ENCODE measurements around the gene LRRC56. TPM values are rescaled to one million over a fixed set of nuclear protein-coding genes. Genes with fewer than 3 reads are reported as not detected.

Gene LRRC56
- total and polyA plus RNA-seq, 2 of the 13 experiments (the other 11 are each of a cell fraction or from before 2014, with no cell fraction given): 0.11 to 0.29 TPM

DNA sequence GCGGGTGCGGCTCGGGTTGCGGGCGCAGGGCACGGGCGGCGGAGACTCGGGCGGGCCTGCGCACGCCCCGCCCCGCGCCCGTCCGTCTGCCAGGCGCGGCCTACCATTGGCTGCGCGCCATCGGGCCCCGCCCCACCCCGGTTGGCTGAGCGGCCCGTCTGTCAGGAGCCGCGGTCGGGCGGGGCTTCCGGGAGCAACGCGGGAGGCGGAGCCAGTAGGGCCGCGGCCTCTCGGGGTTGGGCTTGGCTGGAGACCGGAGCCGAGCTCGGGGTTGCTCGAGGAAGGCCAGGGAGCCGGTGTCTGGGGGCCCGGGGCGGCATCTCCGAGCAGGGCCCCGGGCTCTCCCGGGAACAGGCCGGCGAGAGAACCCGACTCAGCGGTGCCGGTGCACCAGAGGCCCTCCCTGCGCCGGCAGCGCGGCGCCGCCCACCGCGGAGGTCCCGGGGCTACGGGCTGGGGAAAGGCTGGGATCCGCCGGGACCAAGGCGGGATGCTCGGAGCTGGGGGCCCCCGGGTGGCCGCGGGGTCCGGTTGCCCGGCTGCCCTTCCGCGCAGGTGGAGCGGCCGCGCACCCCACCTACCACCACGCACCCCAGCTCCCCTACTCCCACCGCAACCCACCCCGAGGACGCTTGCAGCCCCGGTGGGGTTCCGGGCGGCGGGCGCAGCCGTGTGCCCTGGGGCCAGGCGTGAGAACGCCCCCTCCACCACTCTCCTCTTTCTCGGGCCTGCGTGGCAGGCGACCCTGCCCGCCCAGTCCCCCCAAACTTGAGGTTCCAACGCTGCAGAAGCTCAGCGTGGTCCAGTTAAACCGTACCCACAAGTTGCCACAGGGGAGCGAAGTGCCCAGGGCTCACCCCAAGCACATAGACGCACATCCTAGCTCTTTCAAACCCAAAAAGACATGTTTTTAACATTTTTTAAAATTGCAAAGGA lies 1.5 kb upstream of the LRRC56 start, which contains the start of gene HRAS (continued):
- no peak for TF ChIP-seq HNRNPL (IDR thresholded peaks at IDR 0.05; ENCODE audit: low read depth, low read length)
- TF ChIP-seq DNMT3B (CRISPR knock-in tag; conservative IDR thresholded peaks at IDR 0.05): no peak
- no peak for TF ChIP-seq ZNF605 (CRISPR knock-in tag; IDR thresholded peaks at IDR 0.05)
- TF ChIP-seq, protein P1, sequence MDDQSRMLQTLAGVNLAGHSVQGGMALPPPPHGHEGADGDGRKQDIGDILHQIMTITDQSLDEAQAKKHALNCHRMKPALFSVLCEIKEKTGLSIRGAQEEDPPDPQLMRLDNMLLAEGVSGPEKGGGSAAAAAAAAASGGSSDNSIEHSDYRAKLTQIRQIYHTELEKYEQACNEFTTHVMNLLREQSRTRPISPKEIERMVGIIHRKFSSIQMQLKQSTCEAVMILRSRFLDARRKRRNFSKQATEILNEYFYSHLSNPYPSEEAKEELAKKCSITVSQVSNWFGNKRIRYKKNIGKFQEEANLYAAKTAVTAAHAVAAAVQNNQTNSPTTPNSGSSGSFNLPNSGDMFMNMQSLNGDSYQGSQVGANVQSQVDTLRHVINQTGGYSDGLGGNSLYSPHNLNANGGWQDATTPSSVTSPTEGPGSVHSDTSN (CRISPR knock-in tag; IDR thresholded peaks at IDR 0.05; ENCODE audit: borderline replicate concordance): peak; percentile 90; the same call in 1 of the 2 replicates
- no peak for TF ChIP-seq SP1 (IDR thresholded peaks at IDR 0.05)
- peak; percentile 70 for TF ChIP-seq SP1 (CRISPR knock-in tag; IDR thresholded peaks at IDR 0.05)
- peak; percentile 83 for TF ChIP-seq SRSF1 (optimal IDR thresholded peaks at IDR 0.05; ENCODE audit: low read depth, low read length)
- TF ChIP-seq, protein P2, sequence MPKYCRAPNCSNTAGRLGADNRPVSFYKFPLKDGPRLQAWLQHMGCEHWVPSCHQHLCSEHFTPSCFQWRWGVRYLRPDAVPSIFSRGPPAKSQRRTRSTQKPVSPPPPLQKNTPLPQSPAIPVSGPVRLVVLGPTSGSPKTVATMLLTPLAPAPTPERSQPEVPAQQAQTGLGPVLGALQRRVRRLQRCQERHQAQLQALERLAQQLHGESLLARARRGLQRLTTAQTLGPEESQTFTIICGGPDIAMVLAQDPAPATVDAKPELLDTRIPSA (CRISPR knock-in tag; IDR thresholded peaks at IDR 0.05; ENCODE audit: borderline replicate concordance): no peak
- peak; percentile 40; the same call in 1 of the 2 replicates for TF ChIP-seq TBX2 (CRISPR knock-in tag; IDR thresholded peaks at IDR 0.05; ENCODE audit: borderline replicate concordance)
- no peak for TF ChIP-seq TAF15 (IDR thresholded peaks at IDR 0.05; ENCODE audit: low read depth, low read length, poor library complexity, severe bottlenecking)
- no peak for TF ChIP-seq NFATC3 (CRISPR knock-in tag; IDR thresholded peaks at IDR 0.05)
- TF ChIP-seq ZNF232 (CRISPR knock-in tag; IDR thresholded peaks at IDR 0.05; ENCODE audit: borderline replicate concordance): 0 out of 2 replicates have a peak, but pooled peaks have one; percentile 42
- TF ChIP-seq ASH2L (IDR thresholded peaks at IDR 0.05; ENCODE audit: insufficient read length, low read depth, low read length): peak; percentile 37
- peak; percentile 85 for TF ChIP-seq ZNF563 (CRISPR knock-in tag; IDR thresholded peaks at IDR 0.05)
- no peak for TF ChIP-seq ZNF3 (CRISPR knock-in tag; IDR thresholded peaks at IDR 0.05)
- TF ChIP-seq, protein P3, sequence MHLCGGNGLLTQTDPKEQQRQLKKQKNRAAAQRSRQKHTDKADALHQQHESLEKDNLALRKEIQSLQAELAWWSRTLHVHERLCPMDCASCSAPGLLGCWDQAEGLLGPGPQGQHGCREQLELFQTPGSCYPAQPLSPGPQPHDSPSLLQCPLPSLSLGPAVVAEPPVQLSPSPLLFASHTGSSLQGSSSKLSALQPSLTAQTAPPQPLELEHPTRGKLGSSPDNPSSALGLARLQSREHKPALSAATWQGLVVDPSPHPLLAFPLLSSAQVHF (CRISPR knock-in tag; IDR thresholded peaks at IDR 0.05): no peak
- no peak for TF ChIP-seq IKZF4 (CRISPR knock-in tag; IDR thresholded peaks at IDR 0.05; ENCODE audit: borderline replicate concordance, low read depth, not compliant biosample characterization)
- TF ChIP-seq SP4 (CRISPR knock-in tag; IDR thresholded peaks at IDR 0.05): peak; percentile 93
- TF ChIP-seq, protein P4, sequence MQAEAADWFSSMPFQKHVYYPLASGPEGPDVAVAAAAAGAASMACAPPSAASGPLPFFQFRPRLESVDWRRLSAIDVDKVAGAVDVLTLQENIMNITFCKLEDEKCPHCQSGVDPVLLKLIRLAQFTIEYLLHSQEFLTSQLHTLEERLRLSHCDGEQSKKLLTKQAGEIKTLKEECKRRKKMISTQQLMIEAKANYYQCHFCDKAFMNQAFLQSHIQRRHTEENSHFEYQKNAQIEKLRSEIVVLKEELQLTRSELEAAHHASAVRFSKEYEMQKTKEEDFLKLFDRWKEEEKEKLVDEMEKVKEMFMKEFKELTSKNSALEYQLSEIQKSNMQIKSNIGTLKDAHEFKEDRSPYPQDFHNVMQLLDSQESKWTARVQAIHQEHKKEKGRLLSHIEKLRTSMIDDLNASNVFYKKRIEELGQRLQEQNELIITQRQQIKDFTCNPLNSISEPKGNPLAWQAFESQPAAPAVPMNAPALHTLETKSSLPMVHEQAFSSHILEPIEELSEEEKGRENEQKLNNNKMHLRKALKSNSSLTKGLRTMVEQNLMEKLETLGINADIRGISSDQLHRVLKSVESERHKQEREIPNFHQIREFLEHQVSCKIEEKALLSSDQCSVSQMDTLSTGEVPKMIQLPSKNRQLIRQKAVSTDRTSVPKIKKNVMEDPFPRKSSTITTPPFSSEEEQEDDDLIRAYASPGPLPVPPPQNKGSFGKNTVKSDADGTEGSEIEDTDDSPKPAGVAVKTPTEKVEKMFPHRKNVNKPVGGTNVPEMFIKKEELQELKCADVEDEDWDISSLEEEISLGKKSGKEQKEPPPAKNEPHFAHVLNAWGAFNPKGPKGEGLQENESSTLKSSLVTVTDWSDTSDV (CRISPR knock-in tag; IDR thresholded peaks at IDR 0.05): no peak
- TF ChIP-seq, protein P5, sequence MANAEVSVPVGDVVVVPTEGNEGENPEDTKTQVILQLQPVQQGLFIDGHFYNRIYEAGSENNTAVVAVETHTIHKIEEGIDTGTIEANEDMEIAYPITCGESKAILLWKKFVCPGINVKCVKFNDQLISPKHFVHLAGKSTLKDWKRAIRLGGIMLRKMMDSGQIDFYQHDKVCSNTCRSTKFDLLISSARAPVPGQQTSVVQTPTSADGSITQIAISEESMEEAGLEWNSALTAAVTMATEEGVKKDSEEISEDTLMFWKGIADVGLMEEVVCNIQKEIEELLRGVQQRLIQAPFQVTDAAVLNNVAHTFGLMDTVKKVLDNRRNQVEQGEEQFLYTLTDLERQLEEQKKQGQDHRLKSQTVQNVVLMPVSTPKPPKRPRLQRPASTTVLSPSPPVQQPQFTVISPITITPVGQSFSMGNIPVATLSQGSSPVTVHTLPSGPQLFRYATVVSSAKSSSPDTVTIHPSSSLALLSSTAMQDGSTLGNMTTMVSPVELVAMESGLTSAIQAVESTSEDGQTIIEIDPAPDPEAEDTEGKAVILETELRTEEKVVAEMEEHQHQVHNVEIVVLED (CRISPR knock-in tag; IDR thresholded peaks at IDR 0.05; ENCODE audit: borderline replicate concordance): peak; percentile 83
- peak; percentile 75 for TF ChIP-seq ERF (CRISPR knock-in tag; IDR thresholded peaks at IDR 0.05)
- TF ChIP-seq PHF21A (CRISPR knock-in tag; IDR thresholded peaks at IDR 0.05): peak; percentile 21; the same call in 1 of the 2 replicates
